GM21367 (cell line): ENCODE results near the gene VMAC.
"Not testable (repeated sequence)": the region's sequence is repeated elsewhere in the genome, so short reads cannot be mapped to it uniquely, and the experiment has no call there.

ENCODE experiments used
- ATAC-seq: cut with Tn5 transposase; IDR thresholded peaks from one replicate; pipeline ENCODE4 v1.9.1; 2021; ENCODE audit not compliant: unreplicated experiment

VMAC gene

DNA sequence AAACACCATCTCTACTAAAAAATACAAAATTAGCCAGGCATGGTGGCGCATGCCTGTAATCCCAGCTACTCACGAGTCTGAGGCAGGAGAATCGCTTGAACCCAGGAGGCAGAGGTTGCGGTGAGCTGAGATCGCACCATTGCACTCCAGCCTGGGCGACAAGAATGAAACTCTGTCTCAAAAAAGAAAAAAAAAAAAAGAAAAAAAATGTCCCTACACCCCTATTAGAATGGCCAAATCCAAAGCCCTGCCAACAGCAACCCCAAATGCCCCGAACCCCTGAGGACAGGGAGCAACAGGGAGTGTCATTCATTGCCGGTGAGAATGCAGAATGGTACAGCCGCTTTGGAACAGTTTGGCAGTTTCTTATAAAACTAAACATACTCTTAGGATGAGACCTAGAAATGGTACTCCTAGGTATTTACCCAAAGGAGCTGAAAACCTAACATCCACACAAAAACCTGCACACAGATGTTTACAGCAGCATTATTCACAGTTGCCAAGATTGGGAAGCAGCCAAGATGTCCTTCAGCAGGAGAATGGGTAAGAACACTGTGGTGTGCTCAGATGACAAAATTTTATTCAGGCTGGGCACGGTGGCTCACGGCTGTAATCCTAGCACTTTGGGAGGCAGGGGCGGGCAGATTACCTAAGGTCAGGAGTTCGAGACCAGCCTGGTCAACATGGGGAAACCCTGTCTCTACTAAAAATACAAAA is 21.4 kb upstream of the VMAC start:
- ATAC-seq = not testable (repeated sequence)

DNA sequence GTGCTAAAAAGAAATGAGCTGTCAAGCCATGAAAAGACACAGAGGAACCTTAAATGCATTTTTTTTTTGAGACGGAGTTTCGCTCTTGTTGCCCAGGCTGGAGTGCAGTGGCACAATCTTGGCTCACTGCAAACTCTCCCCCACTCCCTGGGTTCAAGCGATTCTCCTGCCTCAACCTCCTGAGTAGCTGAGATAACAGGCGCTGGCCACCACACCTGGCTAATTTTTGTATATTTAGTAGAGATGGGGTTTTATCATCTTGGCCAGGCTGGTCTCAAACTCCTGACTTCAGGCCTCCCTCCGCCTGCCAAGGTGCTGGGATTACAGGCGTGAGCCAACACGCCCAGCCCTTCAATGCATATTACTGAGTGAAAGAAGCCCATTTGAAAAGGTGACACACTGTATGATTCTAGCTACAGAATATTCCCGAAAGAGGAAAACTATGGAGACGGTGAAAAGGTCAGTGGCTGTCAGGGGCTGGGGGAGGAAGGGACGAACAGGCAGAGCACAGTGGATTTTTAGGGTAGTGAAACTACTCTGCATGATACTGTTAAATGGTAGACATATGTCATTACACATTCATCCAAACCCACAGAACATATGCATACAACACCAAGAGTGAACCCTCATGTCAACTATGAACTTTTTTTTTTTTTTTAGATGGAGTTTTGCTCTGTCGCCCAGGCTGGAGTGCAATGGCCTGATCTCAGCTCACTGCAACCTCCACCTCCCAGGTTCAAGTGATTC is 20.4 kb upstream of the VMAC start:
- not testable (repeated sequence) for ATAC-seq

DNA sequence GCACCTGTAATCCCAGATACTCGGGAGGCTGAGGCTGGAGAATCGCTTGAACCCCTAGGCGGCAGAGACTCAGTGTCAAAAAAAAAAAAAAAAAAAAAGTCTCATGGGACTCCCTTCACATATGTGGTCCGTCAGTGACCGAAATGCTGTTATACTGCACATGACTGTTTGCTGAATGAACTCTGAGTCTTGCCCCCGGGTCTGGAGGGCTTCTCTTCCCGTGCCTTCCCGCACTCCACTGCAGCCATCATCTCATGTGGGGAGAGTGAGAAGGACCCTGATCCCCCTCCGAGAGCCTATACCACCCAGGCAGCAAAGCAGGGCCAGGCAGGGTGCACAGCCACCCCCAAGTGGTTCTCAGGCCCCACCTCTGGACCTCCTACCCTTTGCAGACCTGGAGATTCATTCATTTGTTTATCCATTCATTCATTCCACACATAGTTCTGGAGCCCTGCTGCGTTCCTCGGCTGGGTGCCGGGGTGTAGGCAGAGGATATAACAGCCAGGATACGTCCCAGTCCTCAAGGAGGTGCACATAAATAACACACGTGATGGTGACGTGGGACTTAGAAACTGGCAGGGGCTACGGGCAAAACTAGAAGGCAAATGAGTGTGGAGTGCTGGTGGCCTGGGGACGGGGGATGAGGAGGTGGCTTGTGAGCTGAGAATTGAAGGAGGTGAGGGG is 15.2 kb upstream of the VMAC start:
- no peak for ATAC-seq

DNA sequence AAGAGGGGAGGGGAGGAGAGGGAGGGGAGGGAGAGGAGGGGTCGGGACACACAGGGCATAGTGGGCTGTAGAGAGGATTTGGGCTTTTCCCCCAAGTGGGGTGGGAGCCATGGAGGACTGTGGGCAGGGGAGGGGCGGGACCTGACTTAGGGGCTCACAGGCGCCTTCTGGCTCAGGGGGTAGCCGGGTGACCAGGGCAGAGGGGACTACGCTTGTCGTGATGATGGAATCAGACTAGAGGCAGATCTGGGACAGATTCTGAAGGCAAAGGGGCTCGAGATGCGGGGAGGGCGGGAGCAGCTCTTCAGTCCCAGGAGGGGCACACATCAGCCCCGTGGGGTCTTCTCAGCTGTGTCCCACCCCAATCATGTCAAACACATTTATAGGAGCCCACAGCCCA is 14.6 kb upstream of the VMAC start:
- no peak for ATAC-seq

DNA sequence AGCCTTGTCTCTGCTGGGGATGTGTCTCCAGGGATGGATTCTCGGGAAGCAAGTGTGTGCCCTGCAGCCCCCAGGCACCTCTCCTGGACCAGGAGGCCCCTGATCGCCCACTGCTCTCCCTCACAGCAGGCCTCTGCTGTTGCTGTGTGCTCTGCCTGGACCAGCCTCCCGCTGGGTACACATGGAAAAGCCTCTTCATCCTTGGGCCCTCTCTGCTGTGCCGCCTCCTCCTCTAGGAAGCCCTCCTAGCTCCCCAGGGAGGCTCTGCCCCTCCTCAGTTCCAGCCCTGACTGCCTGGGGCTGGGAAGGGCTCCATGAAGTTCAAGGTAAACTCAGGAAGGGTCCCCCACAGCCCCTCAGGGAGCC is 13.1 kb upstream of the VMAC start:
- ATAC-seq = no peak

DNA sequence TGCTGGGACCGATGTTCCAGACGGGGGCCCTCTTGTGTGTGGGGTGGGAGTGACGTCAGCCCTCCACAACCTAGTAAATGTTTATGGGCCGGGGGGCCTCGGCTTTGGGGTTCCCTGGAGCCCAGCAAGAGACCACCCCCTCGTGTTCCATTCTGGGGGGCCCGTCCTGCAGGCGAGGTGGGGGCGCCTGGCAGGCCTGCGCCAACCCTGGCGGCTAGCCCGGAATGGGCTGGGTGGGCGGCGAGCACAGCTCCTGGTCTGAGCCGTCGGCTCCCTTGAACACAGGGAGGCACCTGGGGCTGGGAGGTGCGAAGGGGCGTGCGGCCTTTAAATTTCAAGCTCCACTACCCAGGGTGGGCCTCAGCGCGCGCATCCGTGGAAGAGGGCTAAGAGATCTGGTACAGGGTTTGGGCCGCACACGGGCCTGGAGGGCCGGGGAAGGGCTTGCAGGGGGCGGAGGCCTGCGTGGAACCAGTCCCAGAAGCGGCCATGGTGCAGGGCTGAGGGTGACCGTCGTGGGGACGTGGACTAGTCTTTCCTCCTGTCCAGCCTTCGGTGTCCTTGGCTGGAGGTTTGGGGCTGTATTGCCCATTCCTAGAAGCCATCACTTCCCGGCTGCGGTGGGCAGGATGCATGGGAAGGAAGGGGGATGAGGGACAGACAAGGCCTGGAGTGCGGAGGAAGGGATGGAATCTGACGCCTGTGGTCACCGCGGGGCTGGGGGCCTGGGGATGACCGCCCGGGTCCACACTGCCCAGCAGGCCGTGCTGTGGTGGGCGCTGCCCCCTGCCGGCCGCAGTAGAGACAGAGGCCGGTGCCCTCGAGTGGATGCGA is 12.5 kb upstream of the VMAC start:
- ATAC-seq = no peak

DNA sequence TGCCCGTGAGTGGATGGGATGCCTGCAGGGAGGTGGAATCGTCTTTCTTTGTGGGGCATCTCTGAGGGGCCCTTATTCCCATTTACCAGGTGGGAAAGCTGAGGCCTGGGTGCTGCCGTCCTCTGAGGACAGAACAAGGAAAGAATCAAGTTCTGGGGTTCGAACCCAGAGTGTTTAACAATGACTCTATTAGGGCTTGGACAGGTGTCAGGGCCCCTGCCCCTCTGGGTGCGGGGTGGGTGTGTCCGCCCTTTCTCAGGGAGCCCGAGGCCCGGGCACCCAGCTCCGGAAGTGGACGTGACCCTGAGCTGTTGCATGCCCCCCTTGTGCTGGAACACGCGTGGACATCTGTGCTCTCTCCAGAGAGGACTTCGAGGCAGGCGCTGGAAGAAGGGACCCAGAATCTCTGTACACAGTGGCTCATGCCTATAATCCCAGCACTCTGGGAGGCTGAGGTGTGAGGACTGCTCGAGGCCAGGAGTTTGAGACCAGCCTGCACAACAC is 11.8 kb upstream of the VMAC start:
- ATAC-seq = no peak

DNA sequence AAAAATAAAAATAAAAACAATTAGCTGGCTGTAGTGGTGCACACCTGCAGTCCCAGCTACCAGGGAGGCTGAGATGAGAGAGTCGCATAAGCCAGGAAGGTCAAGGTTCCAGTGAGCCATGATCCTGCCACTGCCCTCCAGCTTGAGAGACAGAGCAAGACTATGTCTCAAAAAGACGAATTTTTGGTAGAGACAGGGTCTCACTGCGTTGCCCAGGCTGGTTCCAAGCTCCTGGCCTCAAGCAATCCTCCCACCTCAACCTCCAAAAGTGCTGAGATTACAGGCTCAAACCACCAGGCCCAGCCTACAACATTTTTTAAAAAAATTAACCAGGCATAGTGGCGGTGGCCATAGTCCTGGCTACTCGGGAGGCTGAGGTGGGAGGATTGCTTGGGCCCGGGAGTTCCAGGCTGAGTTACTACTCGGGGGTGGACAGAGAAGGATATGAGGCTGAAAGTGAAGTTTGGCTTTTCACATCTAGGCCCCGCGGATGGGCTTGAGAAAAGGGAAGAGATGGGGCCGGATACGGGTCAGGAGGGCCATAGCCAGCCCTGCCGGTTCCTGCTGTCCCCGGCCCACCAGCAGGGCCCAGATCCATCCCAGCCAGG is 11.3 kb upstream of the VMAC start:
- no peak for ATAC-seq

DNA sequence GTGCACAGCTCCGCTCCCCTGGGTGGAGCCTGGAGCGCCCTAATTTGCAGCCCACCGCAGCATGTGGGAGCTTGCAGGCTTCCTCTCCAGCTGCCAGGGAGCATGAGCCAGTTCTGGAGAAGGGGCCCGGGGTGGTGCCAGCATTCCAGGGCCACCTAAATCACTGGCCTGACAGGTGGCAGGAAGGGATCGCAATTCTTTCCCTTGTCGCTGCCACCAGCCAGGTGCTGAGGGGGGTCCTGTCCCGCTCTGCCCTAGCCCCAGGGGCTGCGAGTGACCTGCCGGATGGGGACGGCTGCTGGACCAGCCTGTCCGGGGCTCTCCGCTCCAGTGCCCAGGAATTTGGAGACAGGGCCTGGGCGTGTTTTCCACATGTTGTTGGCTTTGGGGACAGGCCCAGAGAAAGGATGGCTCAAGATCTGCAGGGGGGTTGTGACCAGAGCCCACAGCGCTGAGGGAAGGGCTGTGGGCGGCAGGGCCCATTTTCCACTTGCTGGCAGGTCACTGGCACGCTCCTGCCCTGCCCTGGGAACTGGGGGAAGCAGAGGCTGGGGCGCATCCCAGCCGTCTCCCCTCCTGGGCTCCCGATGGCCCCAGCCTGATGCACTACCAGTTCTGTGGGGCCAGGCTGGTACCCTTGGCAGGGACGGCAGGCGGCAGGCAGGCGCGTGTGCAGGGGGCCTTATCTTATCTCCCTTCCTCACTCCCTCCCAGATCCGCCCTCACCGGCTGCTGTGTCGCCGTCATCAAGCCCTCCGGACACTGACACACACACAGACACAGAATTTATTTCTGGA is 10.6 kb upstream of the VMAC start:
- ATAC-seq = no peak

DNA sequence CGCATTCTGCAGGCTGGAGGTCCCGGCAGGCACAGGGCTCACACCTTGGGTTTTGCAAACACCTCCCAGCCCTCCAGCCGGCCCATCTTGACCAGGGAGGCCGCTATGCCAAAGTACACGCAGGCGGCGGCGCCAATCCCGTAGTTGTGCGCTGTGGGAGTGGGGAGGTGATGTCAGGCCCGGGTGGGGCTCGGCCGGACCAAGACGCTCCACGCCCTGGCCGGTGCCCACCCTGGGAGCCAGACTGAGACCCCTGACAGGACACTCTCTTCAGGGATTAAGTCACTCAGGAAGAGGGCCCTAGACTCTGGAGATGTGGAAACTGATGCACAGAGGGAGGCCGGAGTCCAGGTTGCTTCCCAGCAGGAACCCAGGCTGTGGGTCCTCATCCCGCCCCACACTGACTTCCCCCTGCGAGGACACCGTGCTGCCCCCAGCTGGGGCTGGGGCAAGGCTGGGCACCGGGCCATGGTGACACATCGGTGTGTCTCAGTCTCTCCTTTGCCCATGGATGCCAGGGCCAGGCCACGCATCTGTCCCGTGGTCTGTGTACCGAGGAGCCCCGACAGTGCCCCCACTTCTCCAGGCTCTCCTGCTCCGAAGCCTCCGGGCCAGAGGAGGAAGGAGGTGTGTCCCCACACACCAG is 9.8 kb upstream of the VMAC start:
- no peak for ATAC-seq

DNA sequence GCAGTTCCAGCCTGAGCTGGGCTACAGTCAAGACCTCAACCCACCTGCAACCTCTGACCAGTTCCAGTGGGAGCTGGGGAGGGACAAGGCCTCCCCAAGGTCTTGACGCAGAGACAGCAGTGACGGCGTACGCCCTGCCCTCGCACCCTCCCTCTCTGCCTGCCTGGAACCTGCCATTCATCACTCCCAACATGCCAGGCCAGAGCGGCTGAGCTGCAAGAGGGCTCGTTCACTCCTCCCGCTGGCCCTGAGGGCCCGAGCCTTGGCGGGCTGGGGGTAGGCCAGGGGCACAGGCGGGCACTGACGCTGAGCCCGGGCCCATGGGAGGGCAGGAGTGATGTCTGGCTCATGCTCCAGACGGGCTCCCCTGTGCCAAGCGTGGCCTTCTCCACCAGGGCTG is 9.3 kb upstream of the VMAC start:
- ATAC-seq = no peak

DNA sequence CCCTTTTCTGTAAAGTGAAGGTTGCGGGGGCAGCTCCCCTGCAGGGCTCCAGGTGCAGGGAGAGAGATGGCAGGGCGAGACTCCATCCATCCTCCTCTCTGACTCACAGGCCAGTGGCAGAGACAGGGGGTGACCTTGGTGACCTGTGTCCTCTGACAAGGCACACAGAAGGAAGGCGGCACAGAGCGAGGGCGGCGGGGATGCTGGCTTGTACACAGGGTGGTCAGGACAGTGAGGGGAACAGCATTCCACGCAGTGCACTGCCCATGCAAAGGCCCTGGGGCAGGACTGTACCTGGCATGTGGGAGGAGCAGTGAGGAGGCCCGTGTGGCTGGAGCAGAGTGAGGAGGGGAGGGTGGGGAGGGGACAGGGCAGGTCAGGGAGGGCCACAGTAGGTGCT is 8.8 kb upstream of the VMAC start:
- no peak for ATAC-seq

DNA sequence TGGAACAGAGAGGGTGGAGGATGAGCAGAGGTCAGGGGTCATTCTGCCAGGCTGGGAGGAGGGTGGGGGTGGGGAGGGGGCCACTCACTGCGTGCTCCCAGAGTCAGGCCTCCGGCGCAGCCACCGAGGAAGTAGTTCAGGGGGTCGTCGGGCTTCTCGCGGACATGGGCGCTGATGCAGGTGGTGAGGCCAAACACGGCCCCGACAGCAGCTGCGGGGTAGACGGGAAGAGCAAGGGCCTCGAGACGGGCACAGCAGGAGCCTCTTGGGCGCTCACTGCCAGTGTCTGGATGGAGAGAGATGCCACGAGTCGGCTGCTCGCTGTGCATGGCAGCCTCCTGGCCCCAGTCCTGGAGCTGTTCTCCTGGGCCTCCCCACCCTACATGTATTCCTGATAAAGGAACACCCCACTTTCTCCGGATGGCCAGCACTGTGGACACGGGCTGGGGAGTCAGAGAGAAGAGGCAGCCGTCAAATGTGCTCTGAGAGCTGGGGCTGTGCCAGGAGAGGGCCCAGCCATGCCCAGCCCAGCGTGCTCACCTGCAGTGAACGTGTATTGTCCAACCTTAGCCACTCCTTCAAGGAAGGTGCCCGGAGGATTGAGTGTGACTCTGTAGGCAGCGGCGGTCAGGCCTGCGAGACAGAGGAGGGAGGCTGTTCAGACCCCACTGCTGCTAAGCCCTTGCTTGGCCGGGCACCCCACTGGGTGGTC is 8.2 kb upstream of the VMAC start:
- no peak for ATAC-seq

DNA sequence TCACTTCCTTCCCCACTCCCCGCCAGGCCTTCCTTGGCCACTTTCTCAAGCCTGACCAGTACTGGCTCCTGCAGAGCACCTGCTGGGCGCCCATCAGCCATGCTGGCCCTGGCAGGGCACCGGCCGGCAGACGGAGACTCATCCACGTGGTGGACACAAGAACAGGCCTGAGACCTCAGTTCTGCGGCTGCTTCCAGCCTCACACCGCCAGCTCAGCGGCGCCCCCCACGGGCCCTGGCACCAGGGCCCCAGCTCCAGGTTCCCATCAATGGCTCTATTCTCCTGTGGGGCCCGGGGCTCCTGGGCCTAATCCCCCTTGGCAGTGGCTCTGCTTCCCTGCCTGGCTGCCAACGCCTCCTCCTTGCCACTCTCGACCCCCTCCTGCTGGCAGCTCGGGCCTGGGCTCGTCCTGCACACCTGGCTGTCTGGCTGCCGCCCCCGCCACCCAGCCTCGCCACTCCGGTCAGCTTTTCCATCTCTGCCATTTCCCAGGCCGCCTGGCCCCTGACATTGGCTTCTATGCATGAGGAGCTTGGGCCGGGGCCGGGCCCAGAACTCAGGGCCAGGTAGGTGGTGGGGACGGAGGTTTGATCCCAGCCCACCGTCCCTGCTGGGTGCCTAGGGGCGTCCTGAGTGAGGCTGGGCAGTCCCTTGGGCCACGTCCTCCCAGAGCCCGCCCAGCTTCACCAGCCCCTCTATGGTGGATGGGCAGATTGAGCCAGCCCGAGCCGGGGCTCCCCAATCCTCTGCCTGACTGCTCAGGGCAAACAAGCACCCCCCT is 7.3 kb upstream of the VMAC start:
- ATAC-seq = no peak

DNA sequence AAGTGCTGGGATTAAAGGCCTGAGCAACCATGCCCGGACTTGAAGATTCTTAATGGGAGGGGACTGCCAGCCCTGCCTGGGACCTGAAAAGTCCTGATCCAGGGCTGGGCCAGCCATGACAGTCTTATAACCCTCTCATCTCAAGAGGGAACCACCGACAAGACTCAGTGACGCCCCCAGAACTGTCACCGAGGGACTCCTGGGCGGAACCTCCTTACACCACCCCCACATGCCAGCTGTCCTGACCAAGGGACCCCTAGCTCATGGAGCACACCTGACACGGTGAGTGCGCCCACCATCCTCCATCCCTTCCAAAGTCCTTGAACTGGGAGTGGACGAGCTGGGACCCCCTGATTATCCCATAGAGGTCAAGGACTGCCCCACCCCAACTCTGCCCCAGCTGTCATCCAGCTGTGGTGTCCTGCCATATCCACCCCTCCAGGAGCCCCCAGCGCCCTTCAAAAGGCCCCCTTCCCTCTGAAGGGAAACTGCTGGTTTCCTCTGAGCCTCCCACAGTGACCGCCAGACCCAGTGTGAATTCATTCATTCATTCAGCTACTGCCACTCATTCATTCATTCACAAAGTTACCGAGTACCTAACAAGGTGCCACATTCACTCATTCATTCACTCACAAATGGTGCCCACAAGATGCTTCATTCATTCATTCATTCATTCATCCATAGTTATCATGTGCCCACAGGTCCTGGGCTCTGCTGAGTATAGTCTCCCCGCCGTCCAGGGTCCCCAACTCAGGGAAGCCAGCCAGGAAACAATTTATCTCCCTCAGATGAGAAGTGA is 4.7 kb upstream of the VMAC start:
- ATAC-seq = no peak

DNA sequence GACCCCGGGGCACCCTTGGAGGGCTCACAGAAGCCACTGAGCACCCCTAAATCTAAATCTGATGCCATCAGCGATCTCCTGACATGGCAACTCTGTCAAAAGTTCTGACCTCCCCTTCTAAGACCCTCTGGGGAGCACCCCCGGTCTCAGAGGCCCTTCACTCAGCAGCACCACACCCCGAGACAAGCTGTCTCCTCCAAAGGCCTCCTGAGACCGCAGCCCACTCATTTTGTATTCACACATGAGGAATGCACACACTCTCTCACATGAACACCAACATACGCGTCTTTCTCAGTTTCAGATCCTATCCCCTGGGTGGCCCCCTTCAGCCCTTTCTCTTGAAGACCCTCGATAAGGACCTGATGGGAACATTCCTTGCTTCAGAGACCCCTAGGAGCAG is 3.7 kb upstream of the VMAC start:
- no peak for ATAC-seq

DNA sequence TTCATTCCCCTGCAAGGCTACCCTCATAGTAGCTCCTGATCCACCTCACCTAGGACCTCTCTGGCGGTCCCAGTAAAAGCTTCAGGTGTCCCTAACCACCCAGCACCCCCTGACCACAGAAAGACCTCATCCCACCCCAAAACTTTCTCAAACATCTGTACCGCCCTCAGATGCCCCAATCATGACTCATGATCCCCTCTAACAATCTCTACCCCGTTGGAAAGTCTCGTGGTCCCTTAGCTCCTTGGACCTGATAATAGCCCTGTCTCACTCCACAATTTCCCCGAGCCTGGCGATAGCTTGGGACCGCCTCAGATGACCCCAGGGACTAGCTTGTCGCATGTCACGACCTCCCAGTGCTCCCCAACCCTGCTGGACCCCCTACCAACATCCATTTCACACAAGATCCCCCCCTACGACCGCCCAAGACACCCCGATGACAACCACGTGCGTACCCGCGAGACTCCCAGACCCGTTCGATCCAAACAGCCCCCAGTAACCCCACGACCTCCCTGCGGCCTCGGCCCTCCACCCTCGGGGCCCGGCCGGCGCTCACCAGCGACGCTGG is 1.5 kb upstream of the VMAC start:
- ATAC-seq = no peak
